ENCODE measurements around the gene OTOGL. TPM values are rescaled to one million over a fixed set of nuclear protein-coding genes. Genes with fewer than 3 reads are reported as not detected.
"Not testable (repeated sequence)": the region's sequence is repeated elsewhere in the genome, so short reads cannot be mapped to it uniquely, and the experiment has no call there.

The OTOGL gene
- total RNA-seq, 1 experiment from 2014 or later: 0.31 TPM

GRCh38 chr12:80235944-80236343 is 136.6 kb downstream of the OTOGL start:
- no peak for DNase-seq
- Histone ChIP-seq H3K27me3 (ENCODE audit: control insufficient read depth, insufficient read depth, low read length) (no peaks in the 10 kb centered on the region), H3K4me3 (ENCODE audit: insufficient read depth, low read depth, low read length) (no peak overlapping the region), H3K36me3 (replicated peaks; ENCODE audit: control insufficient read depth, insufficient read depth, low read length) (no peaks in the 10 kb centered on the region)

GRCh38 chr12:80239867-80240266 is 140.5 kb downstream of the OTOGL start:
- H3K4me3 ChIP-seq (ENCODE audit: insufficient read depth, low read depth, low read length): no peak overlapping the region
- H3K27me3 ChIP-seq (ENCODE audit: control insufficient read depth, insufficient read depth, low read length): no peaks in the 10 kb centered on the region
- no peak for DNase-seq
- H3K36me3 ChIP-seq (replicated peaks; ENCODE audit: control insufficient read depth, insufficient read depth, low read length): no peaks in the 10 kb centered on the region

GRCh38 chr12:80241576-80242273 is 142.4 kb downstream of the OTOGL start:
- Histone ChIP-seq H3K36me3 (replicated peaks; ENCODE audit: control insufficient read depth, insufficient read depth, low read length) (no peaks in the 10 kb centered on the region), H3K4me3 (ENCODE audit: insufficient read depth, low read depth, low read length) (no peak overlapping the region), H3K27me3 (ENCODE audit: control insufficient read depth, insufficient read depth, low read length) (no peaks in the 10 kb centered on the region)
- DNase-seq: no peak

- Histone ChIP-seq H3K36me3 (replicated peaks; ENCODE audit: control insufficient read depth, insufficient read depth, low read length) (no peaks in the 10 kb centered on the region), H3K4me3 (ENCODE audit: insufficient read depth, low read depth, low read length) (no peak overlapping the region), H3K27me3 (ENCODE audit: control insufficient read depth, insufficient read depth, low read length) (no peaks in the 10 kb centered on the region)
- DNase-seq: no peak
Measured at GRCh38 chr12:80242321-80242720, 143.0 kb downstream of the OTOGL start.

GRCh38 chr12:80249581-80249980 is 150.2 kb downstream of the OTOGL start:
- H3K4me3 ChIP-seq (ENCODE audit: insufficient read depth, low read depth, low read length): peak overlapping the region; percentile 36
- H3K27me3 ChIP-seq (ENCODE audit: control insufficient read depth, insufficient read depth, low read length); DNase-seq; H3K36me3 ChIP-seq (replicated peaks; ENCODE audit: control insufficient read depth, insufficient read depth, low read length): not testable (repeated sequence)

GRCh38 chr12:80257920-80258319 is 158.6 kb downstream of the OTOGL start:
- no peaks in the 10 kb centered on the region for H3K36me3 ChIP-seq (replicated peaks; ENCODE audit: control insufficient read depth, insufficient read depth, low read length)
- DNase-seq: no peak

GRCh38 chr12:80260269-80260668 is 160.9 kb downstream of the OTOGL start:
- Histone ChIP-seq H3K36me3 (replicated peaks; ENCODE audit: control insufficient read depth, insufficient read depth, low read length) (no peaks in the 10 kb centered on the region), H3K4me3 (ENCODE audit: insufficient read depth, low read depth, low read length) (no peak overlapping the region), H3K27me3 (ENCODE audit: control insufficient read depth, insufficient read depth, low read length) (no peaks in the 10 kb centered on the region)
- no peak for DNase-seq

More at GRCh38 chr12:80257920-80258319, 158.6 kb downstream of the OTOGL start:
- no peak overlapping the region for H3K4me3 ChIP-seq (ENCODE audit: insufficient read depth, low read depth, low read length)
- H3K27me3 ChIP-seq (ENCODE audit: control insufficient read depth, insufficient read depth, low read length): no peaks in the 10 kb centered on the region

GRCh38 chr12:80261403-80261802 is 162.1 kb downstream of the OTOGL start:
- H3K27me3 ChIP-seq (ENCODE audit: control insufficient read depth, insufficient read depth, low read length): no peaks in the 10 kb centered on the region
- H3K36me3 ChIP-seq (replicated peaks; ENCODE audit: control insufficient read depth, insufficient read depth, low read length): no peaks in the 10 kb centered on the region
- H3K4me3 ChIP-seq (ENCODE audit: insufficient read depth, low read depth, low read length): no peak overlapping the region
- no peak for DNase-seq

GRCh38 chr12:80262346-80262745 is 163.0 kb downstream of the OTOGL start:
- no peaks in the 10 kb centered on the region for H3K36me3 ChIP-seq (replicated peaks; ENCODE audit: control insufficient read depth, insufficient read depth, low read length)
- no peak overlapping the region for H3K4me3 ChIP-seq (ENCODE audit: insufficient read depth, low read depth, low read length)
- H3K27me3 ChIP-seq (ENCODE audit: control insufficient read depth, insufficient read depth, low read length): no peaks in the 10 kb centered on the region
- DNase-seq: no peak

- Histone ChIP-seq H3K36me3 (replicated peaks; ENCODE audit: control insufficient read depth, insufficient read depth, low read length) (no peaks in the 10 kb centered on the region), H3K4me3 (ENCODE audit: insufficient read depth, low read depth, low read length) (no peak overlapping the region), H3K27me3 (ENCODE audit: control insufficient read depth, insufficient read depth, low read length) (no peaks in the 10 kb centered on the region)
- DNase-seq: no peak
Measured at GRCh38 chr12:80262771-80263170, 163.4 kb downstream of the OTOGL start.

GRCh38 chr12:80264386-80264785 is 165.0 kb downstream of the OTOGL start:
- Histone ChIP-seq H3K36me3 (replicated peaks; ENCODE audit: control insufficient read depth, insufficient read depth, low read length) (no peaks in the 10 kb centered on the region), H3K4me3 (ENCODE audit: insufficient read depth, low read depth, low read length) (no peak overlapping the region), H3K27me3 (ENCODE audit: control insufficient read depth, insufficient read depth, low read length) (no peaks in the 10 kb centered on the region)
- no peak for DNase-seq

- no peaks in the 10 kb centered on the region for H3K27me3 ChIP-seq (ENCODE audit: control insufficient read depth, insufficient read depth, low read length)
- H3K4me3 ChIP-seq (ENCODE audit: insufficient read depth, low read depth, low read length): no peak overlapping the region
- no peaks in the 10 kb centered on the region for H3K36me3 ChIP-seq (replicated peaks; ENCODE audit: control insufficient read depth, insufficient read depth, low read length)
- DNase-seq: no peak
Measured at GRCh38 chr12:80264891-80265290, 165.6 kb downstream of the OTOGL start.

- no peak for DNase-seq
Measured at GRCh38 chr12:80268924-80269749, 169.8 kb downstream of the OTOGL start.

GRCh38 chr12:80269803-80270552 is 170.6 kb downstream of the OTOGL start:
- Histone ChIP-seq H3K27me3 (ENCODE audit: control insufficient read depth, insufficient read depth, low read length) (no peaks in the 10 kb centered on the region), H3K4me3 (ENCODE audit: insufficient read depth, low read depth, low read length) (no peak overlapping the region), H3K36me3 (replicated peaks; ENCODE audit: control insufficient read depth, insufficient read depth, low read length) (no peaks in the 10 kb centered on the region)
- no peak for DNase-seq

More at GRCh38 chr12:80268924-80269749, 169.8 kb downstream of the OTOGL start:
- Histone ChIP-seq H3K36me3 (replicated peaks; ENCODE audit: control insufficient read depth, insufficient read depth, low read length) (no peaks in the 10 kb centered on the region), H3K4me3 (ENCODE audit: insufficient read depth, low read depth, low read length) (no peak overlapping the region), H3K27me3 (ENCODE audit: control insufficient read depth, insufficient read depth, low read length) (no peaks in the 10 kb centered on the region)

Data from H7 (cell line).